Stimulated activated CD8-positive, alpha-beta memory T cell treated with anti-CD3 and anti-CD28 coated beads, Interleukin-7, amount 100 ng/mL, for 4 hours (primary cell): ENCODE data around the gene KIF7.
"Not testable (repeated sequence)": the region's sequence is repeated elsewhere in the genome, so short reads cannot be mapped to it uniquely, and the experiment has no call there.

Experiments
- DNase-seq, 2 donors: peaks; one replicate each; pipeline ENCODE4 v3.0.0-alpha.2; 2020; ENCODE audit warnings: low read depth in 2 of 2

KIF7 gene

DNA sequence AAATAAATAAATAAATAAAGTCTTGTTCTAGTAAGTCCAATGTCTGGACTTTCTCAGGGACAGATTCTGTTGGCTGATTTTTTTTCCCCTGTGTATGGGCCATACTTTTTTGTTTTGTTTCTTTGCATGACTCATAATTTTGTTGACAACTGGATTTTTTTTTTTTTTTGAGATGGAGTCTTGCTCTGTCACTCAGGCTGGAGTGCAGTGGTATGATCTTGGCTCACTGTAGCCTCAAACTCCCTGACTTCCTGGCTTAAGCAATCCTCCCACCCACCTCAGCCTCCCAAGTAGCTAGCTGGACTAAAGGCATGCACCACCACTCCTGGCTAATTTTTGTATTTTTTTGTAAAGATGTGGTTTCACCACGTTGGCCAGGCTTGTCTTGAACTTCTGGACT lies 41.1 kb downstream of the KIF7 start:
- DNase-seq = no peak

DNA sequence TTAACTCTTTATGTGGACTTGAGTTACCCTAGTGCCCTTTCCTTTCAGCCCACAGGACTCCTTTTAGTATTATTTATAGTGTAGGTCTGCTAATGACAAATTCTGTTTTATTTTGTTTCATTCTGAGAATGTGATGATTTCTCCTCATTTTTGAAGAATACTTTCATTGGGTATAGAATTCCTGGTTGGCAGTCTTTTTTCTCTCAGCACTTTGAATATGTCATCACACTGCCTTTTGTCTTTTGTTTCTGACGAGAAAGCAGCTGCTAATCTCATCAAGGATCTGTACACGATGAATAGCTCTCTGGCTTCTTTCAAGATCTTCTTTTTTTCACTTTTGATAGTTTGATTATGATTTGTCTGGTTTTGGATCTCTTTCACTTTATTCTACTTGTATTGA lies 42.2 kb downstream of the KIF7 start:
- DNase-seq = no peak

DNA sequence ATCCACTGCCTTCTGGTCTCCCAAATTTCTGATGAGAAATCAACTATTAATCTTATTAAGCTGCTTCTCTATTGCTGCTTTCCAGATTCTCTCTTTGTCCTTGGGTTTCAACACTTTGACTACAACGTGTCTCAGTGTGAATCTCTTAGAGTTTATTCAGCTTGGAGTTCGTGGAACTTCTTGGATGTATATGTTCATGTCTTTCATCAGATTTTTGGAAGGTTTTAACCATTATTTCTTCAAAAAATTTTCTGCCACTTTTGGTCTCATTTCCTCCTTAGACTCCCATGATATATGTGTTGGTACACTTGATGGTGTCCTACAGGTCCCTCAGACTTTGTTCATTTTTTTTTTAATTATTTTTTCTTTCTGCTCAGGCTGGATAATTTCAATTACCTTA lies 44.0 kb downstream of the KIF7 start:
- no peak for DNase-seq

DNA sequence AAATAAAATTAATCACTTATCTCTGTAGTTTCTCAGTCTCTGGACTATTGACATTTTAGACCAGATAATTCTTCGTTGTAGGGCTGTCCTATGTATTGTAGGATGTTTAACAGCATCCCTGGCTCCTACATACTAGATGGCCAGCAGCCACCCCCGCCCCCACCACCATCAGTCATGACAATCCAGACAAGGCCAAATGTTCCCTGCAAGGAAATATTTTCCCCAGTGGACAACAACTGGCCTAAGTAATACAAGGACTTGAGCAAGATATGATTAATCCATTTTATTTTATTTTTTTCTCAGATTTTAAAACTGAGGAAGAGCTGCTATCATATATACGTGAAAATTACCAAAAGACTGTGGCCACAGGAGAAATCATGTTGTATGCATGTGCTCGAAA lies 56.2 kb downstream of the KIF7 start:
- no peak for DNase-seq

DNA sequence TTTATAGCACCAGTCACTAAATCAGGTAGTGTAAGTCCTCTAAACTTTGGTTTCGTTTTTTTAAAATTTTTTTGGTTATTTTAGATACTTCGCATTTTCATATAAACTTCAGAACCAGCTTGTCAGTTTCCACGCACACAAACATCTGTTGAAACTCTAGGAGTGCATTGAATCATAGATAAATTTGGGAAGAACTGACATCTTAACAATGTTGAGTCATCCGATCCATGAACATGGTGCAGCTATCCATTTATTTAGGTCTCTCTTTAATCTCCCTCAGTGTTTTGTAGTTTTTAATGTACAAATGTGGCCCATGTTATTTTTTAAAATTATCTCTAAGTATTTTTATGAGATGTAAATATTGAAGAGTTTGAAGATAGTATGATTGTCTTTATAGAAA lies 62.2 kb downstream of the KIF7 start:
- no peak for DNase-seq

DNA sequence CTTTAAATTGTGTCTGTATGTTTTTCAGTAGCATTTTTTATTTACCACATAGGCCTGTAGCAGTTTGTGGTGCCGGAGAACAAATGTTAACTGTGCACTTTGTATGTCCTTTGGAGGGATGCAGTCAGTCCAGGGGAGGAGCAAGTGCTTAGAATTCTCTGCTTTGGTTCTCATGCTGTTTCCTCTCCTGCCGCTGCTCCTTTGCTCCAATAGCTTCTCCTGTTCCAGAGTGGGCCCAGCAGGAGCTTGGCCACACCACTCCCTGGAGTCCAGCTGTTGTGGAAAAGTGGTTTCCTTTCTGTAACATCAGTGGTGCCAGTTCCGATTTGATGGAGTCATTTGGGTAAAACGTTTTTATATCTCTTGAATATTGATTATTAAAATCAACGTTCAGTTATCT lies 63.4 kb downstream of the KIF7 start:
- DNase-seq = no peak

DNA sequence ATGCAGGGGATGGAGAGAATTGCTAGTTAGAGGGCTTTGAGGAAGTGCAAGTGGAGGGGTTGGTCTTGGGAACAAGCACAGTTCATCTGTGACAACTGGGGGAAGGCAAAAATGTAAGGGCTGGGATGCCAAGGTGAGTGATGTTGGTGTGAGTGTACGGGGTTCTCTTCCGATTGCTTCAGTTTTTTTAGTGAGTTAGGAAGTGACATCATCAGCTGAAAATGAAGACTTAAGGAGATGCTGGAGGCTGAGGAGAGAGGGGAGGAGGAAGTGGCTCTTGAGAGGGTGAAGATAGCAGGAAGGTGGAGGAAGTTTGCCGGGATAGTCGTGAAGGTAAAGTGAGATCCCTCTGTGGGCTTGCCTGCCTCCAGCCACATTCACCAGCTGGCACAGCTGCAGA lies 67.3 kb downstream of the KIF7 start:
- DNase-seq = no peak

DNA sequence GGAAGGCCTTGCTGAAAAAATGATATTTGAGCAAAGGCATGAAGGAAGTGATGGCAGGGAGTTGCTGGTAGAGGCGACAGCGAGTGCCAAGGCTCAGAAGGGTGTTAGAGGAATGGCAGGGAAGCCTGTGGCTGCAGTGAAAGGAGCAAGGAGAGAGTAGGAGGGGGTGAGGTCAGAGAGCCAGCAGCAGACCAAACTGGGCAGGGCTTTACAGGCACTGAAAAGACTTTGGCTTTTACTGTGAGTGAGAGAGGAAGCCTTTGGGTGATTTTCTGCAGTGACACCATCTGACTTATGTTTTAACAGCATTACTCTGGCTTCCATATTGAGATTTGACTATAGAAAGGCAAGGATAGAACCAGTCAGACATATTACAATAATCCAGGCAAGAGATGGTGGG lies 68.6 kb downstream of the KIF7 start:
- no peak for DNase-seq

DNA sequence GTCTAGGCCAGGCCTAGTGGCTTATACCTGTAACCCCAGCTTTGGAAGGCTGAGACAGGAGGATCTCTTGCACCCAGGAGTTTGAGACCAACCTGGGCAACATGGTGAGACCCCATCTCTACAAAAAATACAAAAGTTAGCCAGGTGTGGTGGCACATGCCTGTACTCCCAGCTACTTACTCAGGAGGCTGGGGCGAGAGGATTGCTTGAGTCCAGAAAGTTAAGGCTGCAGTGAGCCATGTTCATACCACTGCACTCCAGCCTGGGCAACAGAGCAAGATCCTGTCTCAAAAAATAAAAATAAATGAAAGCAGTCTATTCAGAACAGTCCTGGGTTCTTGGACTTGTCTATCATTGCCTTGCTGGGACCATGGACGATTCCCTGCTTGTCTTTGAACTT lies 74.5 kb downstream of the KIF7 start:
- DNase-seq = not testable (repeated sequence)

DNA sequence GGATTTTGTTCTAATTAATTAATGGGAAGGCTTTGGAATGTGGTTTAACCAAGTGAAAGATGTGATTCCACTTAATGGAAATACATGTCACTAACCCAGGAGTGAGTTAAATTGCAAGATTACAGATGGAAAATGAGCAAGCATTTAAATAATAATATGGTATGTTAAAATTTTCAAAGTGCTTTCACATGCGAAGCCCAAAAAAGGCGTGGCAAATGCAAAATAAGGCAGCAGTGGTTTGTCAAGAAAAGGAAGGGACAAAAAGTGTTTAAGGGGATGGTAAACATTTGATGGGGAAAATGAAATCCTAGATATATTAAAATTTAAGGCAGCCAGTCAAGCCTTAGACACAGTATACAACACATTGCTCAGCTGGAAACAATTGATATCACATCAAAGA lies 77.1 kb downstream of the KIF7 start:
- no peak for DNase-seq
